HL-60/S4 treated with retinoic acid at 250 ng/mL for 4 days and 3 days (cell line): ENCODE data around the gene ADGB.
"Not testable (repeated sequence)": the region's sequence is repeated elsewhere in the genome, so short reads cannot be mapped to it uniquely, and the experiment has no call there.

Source experiments
- in situ Hi-C: fragments of 300-500 bp; cut with MboI; formaldehyde crosslinking; loops from 2 replicates; pipeline ENCODE4 v1.7.0; 2022; ENCODE audit warnings: low sequenced_read_pairs

Gene ADGB

GRCh38 chr6:146598772-146599405 is at the start of gene ADGB:
Gene ADGB, plus strand, starts transcription at chr6:146598972. Its CDS starts 69 bp downstream, at chr6:146599041.
- in situ Hi-C loops, result no loop called here

- in situ Hi-C loops, result no loop called here
Observed at GRCh38 chr6:146550911-146551310, 47.9 kb upstream of the ADGB start.

- in situ Hi-C loops, result no loop called here
Observed at GRCh38 chr6:146551545-146551944, 47.2 kb upstream of the ADGB start.

GRCh38 chr6:146553377-146554135 is 45.2 kb upstream of the ADGB start:
- in situ Hi-C loops, result no loop called here

GRCh38 chr6:146560607-146561006 is 38.2 kb upstream of the ADGB start:
- in situ Hi-C loops, result no loop called here

- in situ Hi-C loops, result not testable (repeated sequence)
Observed at GRCh38 chr6:146566661-146567060, 32.1 kb upstream of the ADGB start.

- in situ Hi-C loops, result not testable (repeated sequence)
Observed at GRCh38 chr6:146568619-146569018, 30.2 kb upstream of the ADGB start.

GRCh38 chr6:146574211-146574610 is 24.6 kb upstream of the ADGB start:
- in situ Hi-C loops, result no loop called here

- in situ Hi-C loops, result no loop called here
Observed at GRCh38 chr6:146578054-146578453, 20.7 kb upstream of the ADGB start.

GRCh38 chr6:146581968-146582367 is 16.8 kb upstream of the ADGB start:
- in situ Hi-C loops, result no loop called here

- in situ Hi-C loops, result no loop called here
Observed at GRCh38 chr6:146582857-146583256, 15.9 kb upstream of the ADGB start.

GRCh38 chr6:146583966-146584365 is 14.8 kb upstream of the ADGB start:
- in situ Hi-C loops, result no loop called here

- in situ Hi-C loops, result no loop called here
Observed at GRCh38 chr6:146587459-146587858, 11.3 kb upstream of the ADGB start.

GRCh38 chr6:146590492-146590891 is 8.3 kb upstream of the ADGB start:
- in situ Hi-C loops, result no loop called here

GRCh38 chr6:146592451-146592850 is 6.3 kb upstream of the ADGB start:
- in situ Hi-C loops, result no loop called here

GRCh38 chr6:146593986-146594385 is 4.8 kb upstream of the ADGB start:
- in situ Hi-C loops, result no loop called here

- in situ Hi-C loops, result no loop called here
Observed at GRCh38 chr6:146594495-146594894, 4.3 kb upstream of the ADGB start.

- in situ Hi-C loops, result no loop called here
Observed at GRCh38 chr6:146595972-146596731, 2.6 kb upstream of the ADGB start.

- in situ Hi-C loops, result no loop called here
Observed at GRCh38 chr6:146601352-146601751, 2.6 kb downstream of the ADGB start.

GRCh38 chr6:146602526-146602925 is 3.8 kb downstream of the ADGB start:
- in situ Hi-C loops, result no loop called here

GRCh38 chr6:146613947-146614346 is 15.2 kb downstream of the ADGB start:
- in situ Hi-C loops, result no loop called here

- in situ Hi-C loops, result no loop called here
Observed at GRCh38 chr6:146620655-146621054, 21.9 kb downstream of the ADGB start.
